Measurements from ENCODE around the gene PTPRA.
A peak's percentile ranks its signal among the peaks of the same experiment; 100 is the strongest.

The PTPRA gene

GRCh38 chr20:2835331-2835796 is 37.9 kb upstream of the PTPRA start:
- DNase-seq (ENCODE audit: low spot score), result no peak
- no peak overlapping the region for H3K27ac ChIP-seq
- TF ChIP-seq CTCF (conservative IDR thresholded peaks at IDR 0.05; ENCODE audit: low read depth), result no peak
- POLR2A ChIA-PET (ENCODE audit: low non-redundant PET), result no interaction called here
- CTCF ChIA-PET, result interaction anchor here (1.5 kb wide), 1 partner anchor 16 kb away, joined by 3 read pairs; no protein-coding TSS in a partner anchor

- no peak for DNase-seq (ENCODE audit: low spot score)
- no peak overlapping the region; the same call in 1 of the 2 replicates for H3K27ac ChIP-seq
- TF ChIP-seq CTCF (conservative IDR thresholded peaks at IDR 0.05; ENCODE audit: low read depth), result no peak
- CTCF ChIA-PET, result no interaction called here
- POLR2A ChIA-PET (ENCODE audit: low non-redundant PET), result no interaction called here
Measured at GRCh38 chr20:2836035-2836434, 37.2 kb upstream of the PTPRA start.

GRCh38 chr20:2837221-2837960 is 35.9 kb upstream of the PTPRA start:
- TF ChIP-seq CTCF (conservative IDR thresholded peaks at IDR 0.05; ENCODE audit: low read depth), result no peak
- ChIA-PET POLR2A (ENCODE audit: low non-redundant PET) (no interaction called here), CTCF (no interaction called here)
- no peak overlapping the region for H3K27ac ChIP-seq
- no peak for DNase-seq (ENCODE audit: low spot score)

- POLR2A ChIA-PET (ENCODE audit: low non-redundant PET), result no interaction called here
- no peak for TF ChIP-seq CTCF (conservative IDR thresholded peaks at IDR 0.05; ENCODE audit: low read depth)
- no peak for DNase-seq (ENCODE audit: low spot score)
- no peak overlapping the region for H3K27ac ChIP-seq
- CTCF ChIA-PET, result no interaction called here
Measured at GRCh38 chr20:2838170-2838797, 35.0 kb upstream of the PTPRA start.

- no peak for TF ChIP-seq CTCF (conservative IDR thresholded peaks at IDR 0.05; ENCODE audit: low read depth)
- POLR2A ChIA-PET (ENCODE audit: low non-redundant PET), result interaction anchor here (0.5 kb wide), 1 partner anchor 68 kb away, joined by 3 read pairs; no protein-coding TSS in a partner anchor
- no peak overlapping the region for H3K27ac ChIP-seq
- DNase-seq (ENCODE audit: low spot score), result no peak
- CTCF ChIA-PET, result interaction anchor here (1.0 to 2.4 kb wide), 2 partner anchors 13 to 86 kb away, joined by 3 to 11 read pairs; no protein-coding TSS in a partner anchor
Measured at GRCh38 chr20:2838847-2839671, 34.2 kb upstream of the PTPRA start.

GRCh38 chr20:2839732-2840137 is 33.5 kb upstream of the PTPRA start:
- no peak for TF ChIP-seq CTCF (conservative IDR thresholded peaks at IDR 0.05; ENCODE audit: low read depth)
- H3K27ac ChIP-seq, result peak overlapping the region; percentile 82
- POLR2A ChIA-PET (ENCODE audit: low non-redundant PET), result interaction anchor here (0.5 kb wide), 1 partner anchor 67 kb away, joined by 3 read pairs; no protein-coding TSS in a partner anchor
- CTCF ChIA-PET, result interaction anchor here (0.6 to 2.4 kb wide), 4 partner anchors 8 to 86 kb away, joined by 3 to 11 read pairs (median 4); no protein-coding TSS in a partner anchor
- no peak for DNase-seq (ENCODE audit: low spot score)

Measured in RWPE1 (cell line).